ENCODE measurements around the gene GPR107.

DNA sequence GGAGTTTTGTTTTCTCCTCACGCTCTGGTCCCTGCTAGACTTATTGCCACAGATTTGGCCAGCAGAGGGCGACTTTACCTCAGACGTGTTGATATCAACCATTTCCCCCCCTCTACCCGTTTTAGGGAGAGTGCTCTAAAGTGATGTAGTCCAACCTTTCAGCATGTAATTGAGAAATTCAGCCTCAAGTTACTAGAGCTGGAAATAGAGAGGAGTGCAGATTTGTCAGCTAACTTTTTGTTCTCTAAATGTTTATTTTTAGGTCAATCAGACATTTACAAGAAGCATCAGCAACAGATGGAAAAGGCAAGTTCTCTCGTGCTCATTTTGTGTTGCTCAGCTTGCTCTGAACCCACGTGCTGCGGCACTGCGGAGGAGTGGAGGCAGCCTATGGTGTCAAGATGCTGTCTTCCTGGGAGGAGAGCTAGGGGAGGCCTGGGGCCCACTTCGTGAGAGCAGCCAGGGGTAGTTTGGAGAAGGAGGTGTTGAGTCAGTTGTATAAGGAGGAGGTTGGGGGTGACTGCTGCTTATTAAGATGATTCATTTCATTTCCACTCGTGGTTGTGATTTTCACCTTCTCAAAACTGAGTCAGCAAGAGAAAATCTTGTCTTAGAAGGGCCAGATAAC lies 53.6 kb downstream of the GPR107 start:
- TF ChIP-seq, protein P1, sequence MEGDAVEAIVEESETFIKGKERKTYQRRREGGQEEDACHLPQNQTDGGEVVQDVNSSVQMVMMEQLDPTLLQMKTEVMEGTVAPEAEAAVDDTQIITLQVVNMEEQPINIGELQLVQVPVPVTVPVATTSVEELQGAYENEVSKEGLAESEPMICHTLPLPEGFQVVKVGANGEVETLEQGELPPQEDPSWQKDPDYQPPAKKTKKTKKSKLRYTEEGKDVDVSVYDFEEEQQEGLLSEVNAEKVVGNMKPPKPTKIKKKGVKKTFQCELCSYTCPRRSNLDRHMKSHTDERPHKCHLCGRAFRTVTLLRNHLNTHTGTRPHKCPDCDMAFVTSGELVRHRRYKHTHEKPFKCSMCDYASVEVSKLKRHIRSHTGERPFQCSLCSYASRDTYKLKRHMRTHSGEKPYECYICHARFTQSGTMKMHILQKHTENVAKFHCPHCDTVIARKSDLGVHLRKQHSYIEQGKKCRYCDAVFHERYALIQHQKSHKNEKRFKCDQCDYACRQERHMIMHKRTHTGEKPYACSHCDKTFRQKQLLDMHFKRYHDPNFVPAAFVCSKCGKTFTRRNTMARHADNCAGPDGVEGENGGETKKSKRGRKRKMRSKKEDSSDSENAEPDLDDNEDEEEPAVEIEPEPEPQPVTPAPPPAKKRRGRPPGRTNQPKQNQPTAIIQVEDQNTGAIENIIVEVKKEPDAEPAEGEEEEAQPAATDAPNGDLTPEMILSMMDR (conservative IDR thresholded peaks at IDR 0.05; ENCODE audit: low read depth, low read length), result peak; percentile 93
- TF ChIP-seq EZH2 (IDR thresholded peaks at IDR 0.05; ENCODE audit: borderline replicate concordance, low read depth, low read length, poor library complexity, severe bottlenecking), result no peak
